Cardiac septum (tissue), 1 donor: Measurements from ENCODE around the gene SCD. TPM values are rescaled to one million over a fixed set of nuclear protein-coding genes. Genes with fewer than 3 reads are reported as not detected.
"Not testable (repeated sequence)": the region's sequence is repeated elsewhere in the genome, so short reads cannot be mapped to it uniquely, and the experiment has no call there.

Experiments
- DNase-seq: peaks from one replicate; pipeline ENCODE4 v3.0.0-alpha.2; 2020; ENCODE audit warnings: low spot score
- intact Hi-C: fragments of 100-400 bp; cut with DNase I; formaldehyde crosslinking; loops from one replicate; pipeline ENCODE4 v1.14.0; 2022
- total RNA-seq: library from RNA; stranded (reverse); fragmentation: NEBNext Ultra II Directional; extraction: Animal tissue kit (Norgen Biotek cat#: 25700); gene quantifications from one replicate; pipeline ENCODE4 v1.2.1, GENCODE V29; 2021
- donor health status: DM: no; HTN: no; CAD: no.

Gene SCD
- total RNA-seq, 1 donor from 2014 or later, result 16.8 TPM

DNA sequence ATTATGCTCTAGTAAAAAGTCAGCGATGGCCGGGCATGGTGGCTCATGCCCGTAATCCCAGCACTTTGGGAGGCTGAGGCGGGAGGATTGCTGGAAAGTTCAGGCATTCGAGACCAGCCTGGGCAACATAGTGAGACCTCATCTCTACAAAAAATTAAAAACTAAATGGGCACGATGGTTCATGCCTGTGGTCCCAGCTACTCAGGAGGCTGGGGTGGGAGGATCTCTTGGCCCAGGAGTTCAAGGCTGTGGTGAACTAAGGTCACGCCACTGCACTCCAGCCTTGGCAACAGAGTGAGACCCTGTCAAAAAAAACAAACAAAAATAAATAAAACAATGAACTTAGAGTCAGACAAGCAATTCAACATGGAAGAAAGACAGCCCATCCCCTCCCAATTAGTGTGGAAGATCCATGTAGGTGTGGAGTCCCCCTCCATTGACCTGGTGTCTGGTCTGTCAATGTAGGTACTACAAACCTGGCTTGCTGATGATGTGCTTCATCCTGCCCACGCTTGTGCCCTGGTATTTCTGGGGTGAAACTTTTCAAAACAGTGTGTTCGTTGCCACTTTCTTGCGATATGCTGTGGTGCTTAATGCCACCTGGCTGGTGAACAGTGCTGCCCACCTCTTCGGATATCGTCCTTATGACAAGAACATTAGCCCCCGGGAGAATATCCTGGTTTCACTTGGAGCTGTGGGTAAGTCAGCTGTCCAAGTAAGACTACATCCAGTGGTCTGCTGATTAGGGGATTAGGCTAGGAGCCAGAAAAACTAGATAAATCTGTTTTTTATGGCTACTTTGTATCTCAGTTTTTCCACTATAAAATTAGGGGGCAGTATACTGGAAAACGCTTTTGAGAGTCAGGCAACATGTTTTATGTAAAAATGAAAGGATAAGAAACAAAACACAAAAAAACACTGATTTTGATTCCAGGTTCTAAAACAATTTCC, 9.3 kb downstream of the SCD start:
- peak; percentile 57 for DNase-seq
- intact Hi-C loops, result no loop called here

- peak; percentile 6 for DNase-seq
- intact Hi-C loops, result no loop called here
Observed at GRCh38 chr10:100357059-100357858, 10.2 kb downstream of the SCD start.

GRCh38 chr10:100359030-100359432, 12.0 kb downstream of the SCD start:
- peak; percentile 2 for DNase-seq
- intact Hi-C loops, result no loop called here

DNA sequence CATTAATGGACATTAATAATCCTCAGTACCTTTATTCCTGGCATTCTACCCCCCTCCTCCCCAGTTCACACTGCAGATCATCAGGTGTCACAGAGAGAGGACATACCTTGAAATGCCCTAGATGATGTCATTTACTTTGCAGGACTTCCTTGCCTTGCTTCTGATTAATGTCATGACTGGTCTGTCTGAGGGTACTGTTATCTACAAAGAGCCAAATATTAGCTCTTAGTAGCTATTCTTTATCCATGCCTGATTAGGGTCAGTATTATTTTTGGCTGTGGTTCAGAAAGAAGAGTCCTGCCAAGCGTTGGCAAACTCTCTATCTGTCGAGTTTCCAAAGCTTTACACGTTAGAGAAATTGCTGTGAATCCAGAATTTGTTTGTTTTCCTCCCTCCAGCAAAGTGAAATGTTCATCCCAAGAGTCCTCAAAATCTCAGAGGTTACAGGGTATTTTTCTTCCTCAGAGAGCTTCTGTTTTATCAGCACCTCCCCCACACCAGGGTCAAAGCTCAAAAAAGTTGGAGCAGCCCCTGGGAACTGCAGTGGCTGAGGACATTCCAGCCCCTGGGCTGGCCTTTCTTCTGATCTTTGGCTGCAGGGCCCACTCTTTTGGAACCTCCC, 12.6 kb downstream of the SCD start:
- intact Hi-C loops, result no loop called here
- no peak for DNase-seq

DNA sequence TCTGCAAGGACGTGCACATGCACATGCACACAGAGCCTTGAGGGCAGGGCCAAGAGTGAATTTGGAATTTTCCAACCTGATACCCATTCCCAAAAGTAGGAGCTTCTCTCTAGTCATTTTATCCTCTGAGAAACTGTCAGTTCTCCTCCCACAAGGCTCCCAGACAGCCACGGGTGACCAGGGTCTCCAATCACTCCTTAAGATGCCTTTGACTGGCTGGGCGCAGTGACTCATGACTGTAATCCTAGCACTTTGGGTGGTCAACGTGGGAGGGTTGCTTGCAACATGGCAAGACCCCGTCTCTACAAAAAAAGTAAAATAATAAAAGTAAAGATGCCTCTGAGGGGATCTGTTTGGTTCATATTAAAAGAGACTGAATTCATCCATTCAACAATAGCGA, 13.2 kb downstream of the SCD start:
- intact Hi-C loops, result no loop called here
- DNase-seq, result no peak

DNA sequence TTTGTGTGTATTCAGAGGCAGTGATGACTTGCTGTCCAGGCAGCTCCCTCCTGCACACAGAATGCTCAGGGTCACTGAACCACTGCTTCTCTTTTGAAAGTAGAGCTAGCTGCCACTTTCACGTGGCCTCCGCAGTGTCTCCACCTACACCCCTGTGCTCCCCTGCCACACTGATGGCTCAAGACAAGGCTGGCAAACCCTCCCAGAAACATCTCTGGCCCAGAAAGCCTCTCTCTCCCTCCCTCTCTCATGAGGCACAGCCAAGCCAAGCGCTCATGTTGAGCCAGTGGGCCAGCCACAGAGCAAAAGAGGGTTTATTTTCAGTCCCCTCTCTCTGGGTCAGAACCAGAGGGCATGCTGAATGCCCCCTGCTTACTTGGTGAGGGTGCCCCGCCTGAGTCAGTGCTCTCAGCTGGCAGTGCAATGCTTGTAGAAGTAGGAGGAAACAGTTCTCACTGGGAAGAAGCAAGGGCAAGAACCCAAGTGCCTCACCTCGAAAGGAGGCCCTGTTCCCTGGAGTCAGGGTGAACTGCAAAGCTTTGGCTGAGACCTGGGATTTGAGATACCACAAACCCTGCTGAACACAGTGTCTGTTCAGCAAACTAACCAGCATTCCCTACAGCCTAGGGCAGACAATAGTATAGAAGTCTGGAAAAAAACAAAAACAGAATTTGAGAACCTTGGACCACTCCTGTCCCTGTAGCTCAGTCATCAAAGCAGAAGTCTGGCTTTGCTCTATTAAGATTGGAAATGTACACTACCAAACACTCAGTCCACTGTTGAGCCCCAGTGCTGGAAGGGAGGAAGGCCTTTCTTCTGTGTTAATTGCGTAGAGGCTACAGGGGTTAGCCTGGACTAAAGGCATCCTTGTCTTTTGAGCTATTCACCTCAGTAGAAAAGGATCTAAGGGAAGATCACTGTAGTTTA, 15.8 kb downstream of the SCD start:
- intact Hi-C loops, result no loop called here
- DNase-seq, result peak; percentile 55

- intact Hi-C loops, result no loop called here
- no peak for DNase-seq
Observed at GRCh38 chr10:100364175-100364574, 17.1 kb downstream of the SCD start.

DNA sequence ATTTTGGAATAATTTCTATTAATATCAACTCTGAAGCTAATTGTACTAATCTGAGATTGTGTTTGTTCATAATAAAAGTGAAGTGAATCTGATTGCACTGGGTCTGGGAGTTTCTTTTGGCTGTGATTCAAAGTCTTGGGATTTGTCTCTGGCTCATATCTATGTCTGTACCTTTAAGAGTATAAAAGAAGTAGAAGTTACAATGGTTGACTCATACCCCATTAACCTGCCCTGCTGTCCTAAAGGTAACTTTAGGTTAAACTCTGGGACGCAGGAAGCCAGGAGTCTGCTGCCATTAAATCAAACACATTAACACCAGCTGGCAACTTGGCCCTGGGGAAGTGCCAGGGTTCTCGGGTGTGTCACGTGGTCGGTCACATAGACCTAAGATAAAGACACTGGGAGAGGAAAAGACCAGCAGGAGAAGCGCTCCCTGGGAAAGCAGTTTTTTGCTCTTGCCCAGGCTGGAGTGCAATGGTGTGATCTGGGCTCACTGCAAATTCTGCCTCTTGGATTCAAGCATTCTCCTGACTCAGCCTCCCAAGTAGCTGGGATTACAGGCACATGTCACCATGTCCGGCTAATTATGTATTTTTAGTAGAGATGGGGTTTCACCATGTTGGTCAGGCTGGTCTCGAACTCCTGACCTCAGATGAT, 17.8 kb downstream of the SCD start:
- DNase-seq, result peak; percentile 85
- intact Hi-C loops, result no loop called here

DNA sequence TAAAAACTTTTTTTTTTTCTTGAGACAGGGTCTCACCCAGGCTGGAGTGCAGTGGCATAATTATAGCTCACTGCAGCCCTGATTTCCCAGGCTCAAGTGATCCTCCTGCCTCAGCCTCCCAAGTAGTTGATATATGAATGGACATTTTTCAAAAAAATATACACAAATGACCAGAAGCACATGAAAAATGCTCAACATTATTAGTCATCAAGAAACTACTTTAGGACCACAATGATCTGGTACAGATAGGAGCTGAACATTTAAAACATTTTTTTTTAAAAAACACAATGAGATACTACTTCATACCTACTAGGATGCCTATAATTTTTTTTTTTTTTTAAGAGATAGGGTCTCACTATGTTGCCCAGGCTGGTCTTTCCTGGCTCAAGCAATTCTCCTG, 21.7 kb downstream of the SCD start:
- DNase-seq, result no peak
- intact Hi-C loops, result no loop called here

DNA sequence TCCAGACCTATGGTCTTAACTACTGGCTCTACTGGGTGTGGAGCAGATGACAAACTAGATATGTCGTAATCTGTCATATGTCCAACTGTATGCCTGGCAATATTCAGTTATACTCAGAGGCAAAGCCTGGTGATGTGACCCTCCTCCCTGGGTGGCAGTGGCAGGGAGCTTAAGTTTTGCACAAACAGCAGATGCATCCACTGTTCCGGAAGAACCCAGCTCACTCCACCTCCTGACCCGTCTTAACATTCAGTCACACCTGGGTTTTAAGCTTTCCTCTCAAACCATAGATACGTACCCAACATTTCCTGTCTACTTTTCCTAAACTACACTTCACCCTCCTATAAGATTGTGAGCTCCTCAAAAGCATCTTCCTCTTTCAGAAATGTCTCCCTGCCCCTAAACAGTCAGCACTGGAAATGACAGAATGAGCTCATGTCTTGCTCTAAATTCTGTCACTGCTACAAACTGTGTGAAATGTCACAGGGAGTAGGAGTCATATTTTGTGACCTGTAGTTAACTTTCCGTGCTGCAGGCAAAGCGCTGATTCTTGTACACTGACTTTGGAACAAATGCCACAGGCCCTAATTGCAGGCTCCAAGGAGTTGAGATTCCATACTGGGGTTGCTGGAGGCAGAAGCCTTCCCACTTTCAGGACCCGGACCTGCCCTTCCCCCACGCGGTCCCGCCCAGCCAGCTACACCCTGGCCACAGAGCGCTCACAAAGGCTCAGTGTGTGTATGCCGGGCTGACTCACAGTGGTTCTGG, 23.9 kb downstream of the SCD start:
- intact Hi-C loops, result no loop called here
- DNase-seq, result peak; percentile 87

DNA sequence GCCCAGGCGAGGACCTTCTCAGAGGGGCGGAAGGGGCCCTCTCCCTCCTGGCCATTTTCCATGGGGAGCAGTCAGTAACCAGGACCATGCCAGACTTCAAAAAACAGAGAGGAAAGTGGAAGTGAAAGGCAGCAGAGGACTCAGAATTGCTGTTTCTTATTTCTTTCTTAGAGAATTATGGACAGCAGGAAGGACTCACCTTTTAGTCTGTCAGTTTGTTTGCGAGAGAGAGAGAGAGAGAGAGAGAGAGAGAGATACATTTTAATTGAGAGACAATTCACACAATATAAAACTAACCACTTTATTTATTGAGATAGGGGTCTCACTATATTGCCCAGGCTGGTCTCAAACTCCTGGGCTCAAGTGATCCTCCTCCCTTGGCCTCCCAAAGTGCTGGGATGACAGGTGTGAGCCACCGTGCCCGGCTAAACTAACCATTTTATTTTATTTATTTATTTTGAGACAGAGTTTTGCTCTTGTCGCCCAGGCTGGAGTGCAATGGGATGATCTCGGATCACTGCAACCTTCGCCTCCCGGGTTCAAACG, 24.5 kb downstream of the SCD start:
- intact Hi-C loops, result loop anchor here (2.0 kb wide), 1 partner anchor 25 kb away; the partner anchor contains the start of gene SCD
- DNase-seq, result no peak

- intact Hi-C loops, result loop anchor here (2.0 kb wide), 1 partner anchor 26 kb away; the partner anchor contains the start of gene SCD
- DNase-seq, result no peak
Observed at GRCh38 chr10:100372415-100373297, 25.6 kb downstream of the SCD start.

- intact Hi-C loops, result loop anchor here (2.0 kb wide), 1 partner anchor 27 kb away; the partner anchor contains the start of gene SCD
- DNase-seq, result peak; percentile 98
Observed at GRCh38 chr10:100373298-100374199, 26.5 kb downstream of the SCD start.

DNA sequence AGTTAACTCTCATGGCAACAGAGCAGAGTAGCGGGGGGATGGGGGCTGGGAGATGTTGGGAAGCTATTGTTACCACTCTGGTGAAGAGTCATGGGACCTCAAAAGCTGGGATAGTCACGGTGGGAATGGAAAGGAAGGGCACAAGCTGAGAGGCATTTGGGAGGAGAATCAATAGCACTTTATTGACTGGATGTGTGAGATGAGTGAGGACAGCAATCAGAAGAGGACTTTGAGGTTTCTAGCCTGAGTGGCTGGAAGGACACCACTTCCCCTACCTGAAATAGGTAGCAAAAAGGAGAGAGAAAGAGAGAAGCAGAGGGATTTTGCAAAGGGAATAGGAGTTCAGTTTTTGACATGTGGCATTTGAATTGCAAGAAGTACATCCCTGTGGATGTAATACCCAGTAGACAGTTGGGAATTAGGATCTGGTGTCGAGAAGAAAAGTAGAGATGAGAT, 27.2 kb downstream of the SCD start:
- intact Hi-C loops, result no loop called here

GRCh38 chr10:100374677-100375353, 27.8 kb downstream of the SCD start:
- DNase-seq, intact Hi-C loops: not testable (repeated sequence)

More for the DNA sequence above, 27.2 kb downstream of the SCD start:
- no peak for DNase-seq
